ENCODE data around the gene PTGES3.

The PTGES3 gene

DNA sequence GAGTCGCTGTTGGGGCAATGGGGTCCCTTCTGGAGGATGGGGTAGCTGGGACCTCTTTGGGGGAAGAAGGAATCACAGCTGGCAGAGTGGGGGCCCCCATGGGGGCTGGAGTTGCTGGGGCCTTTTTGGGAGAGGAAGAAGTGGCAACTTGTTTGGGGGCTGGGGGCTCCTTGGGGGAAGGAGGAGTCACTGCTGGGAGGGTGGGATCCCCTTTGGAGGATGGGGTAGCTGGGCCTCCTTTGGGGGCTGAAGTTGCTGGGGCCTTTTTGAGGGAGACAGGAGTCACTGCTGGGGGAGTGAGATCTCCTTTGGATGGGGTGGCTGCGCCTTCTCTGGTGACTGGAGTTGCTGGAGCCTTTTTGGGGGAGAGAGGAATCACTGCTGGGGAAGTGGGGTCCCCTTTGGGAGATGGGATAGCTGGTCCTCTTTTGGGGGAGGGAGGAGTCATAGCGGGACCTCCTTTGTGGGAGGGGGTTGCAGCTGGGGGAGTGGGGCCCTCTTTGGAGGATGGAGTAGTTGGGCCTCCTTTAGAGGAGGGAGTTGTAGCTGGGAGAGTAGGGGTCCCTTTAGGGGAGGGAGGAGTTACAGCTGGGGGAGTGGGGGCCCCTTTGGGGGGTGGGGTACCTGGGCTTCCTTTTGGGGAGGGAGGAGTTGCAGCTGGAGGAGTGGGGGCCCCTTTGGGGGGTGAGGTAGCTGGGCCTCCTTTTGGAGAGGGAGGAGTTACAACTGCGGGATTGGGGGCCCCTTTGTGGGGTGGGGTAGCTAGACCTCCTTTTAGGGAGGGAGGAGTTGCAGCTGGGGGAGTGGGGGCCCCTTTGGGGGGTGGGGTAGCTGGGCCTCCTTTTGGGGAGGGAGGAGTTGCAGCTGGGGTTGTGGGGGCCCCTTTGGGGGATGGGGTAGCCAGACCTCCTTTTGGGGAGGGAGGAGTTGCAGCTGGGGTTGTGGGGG is 29.1 kb upstream of the PTGES3 start:
- TF ChIP-seq, protein P1, sequence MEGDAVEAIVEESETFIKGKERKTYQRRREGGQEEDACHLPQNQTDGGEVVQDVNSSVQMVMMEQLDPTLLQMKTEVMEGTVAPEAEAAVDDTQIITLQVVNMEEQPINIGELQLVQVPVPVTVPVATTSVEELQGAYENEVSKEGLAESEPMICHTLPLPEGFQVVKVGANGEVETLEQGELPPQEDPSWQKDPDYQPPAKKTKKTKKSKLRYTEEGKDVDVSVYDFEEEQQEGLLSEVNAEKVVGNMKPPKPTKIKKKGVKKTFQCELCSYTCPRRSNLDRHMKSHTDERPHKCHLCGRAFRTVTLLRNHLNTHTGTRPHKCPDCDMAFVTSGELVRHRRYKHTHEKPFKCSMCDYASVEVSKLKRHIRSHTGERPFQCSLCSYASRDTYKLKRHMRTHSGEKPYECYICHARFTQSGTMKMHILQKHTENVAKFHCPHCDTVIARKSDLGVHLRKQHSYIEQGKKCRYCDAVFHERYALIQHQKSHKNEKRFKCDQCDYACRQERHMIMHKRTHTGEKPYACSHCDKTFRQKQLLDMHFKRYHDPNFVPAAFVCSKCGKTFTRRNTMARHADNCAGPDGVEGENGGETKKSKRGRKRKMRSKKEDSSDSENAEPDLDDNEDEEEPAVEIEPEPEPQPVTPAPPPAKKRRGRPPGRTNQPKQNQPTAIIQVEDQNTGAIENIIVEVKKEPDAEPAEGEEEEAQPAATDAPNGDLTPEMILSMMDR (IDR thresholded peaks at IDR 0.05) = no peak

DNA sequence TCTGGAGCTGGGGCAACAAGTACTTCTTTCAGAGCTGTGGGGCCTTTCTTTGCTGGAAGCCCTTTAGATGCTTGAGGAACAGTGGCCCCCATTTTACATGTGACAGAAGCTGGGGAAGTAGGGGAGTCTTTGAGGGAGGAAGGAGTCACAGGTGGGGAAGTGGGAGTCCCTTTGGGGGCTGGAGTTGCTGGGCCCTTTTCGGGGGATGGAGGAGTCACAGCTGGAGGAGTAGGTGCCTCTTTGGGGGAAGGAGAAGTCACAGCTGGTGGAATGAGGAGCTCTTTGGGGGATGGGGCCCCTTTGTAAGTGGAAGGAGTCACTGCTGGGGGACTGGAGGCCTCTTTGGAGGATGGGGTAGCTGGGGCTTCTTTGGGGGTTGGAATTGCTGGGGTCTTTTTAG is 28.4 kb upstream of the PTGES3 start:
- TF ChIP-seq, protein P1 (IDR thresholded peaks at IDR 0.05) = no peak

DNA sequence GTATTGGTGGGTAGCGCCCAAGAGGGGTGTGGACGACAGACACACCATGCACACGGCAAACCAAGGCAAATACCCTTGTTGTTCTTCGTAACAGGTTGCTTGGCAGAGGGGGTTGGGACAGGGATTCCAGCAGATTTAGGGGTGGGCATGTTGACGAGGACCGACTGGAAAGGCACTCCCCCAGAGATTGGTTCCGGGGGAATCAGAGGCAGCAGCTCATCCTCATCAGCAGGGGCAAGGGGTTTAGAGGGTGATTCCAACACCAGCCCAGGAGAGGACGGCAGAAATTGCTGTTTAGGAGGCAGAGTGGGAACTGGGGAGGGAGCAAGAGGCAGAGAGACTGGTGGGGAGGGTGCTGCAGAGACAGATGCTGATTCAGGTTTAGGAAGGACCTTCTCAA is 27.7 kb upstream of the PTGES3 start:
- TF ChIP-seq, protein P1 (IDR thresholded peaks at IDR 0.05) = no peak

DNA sequence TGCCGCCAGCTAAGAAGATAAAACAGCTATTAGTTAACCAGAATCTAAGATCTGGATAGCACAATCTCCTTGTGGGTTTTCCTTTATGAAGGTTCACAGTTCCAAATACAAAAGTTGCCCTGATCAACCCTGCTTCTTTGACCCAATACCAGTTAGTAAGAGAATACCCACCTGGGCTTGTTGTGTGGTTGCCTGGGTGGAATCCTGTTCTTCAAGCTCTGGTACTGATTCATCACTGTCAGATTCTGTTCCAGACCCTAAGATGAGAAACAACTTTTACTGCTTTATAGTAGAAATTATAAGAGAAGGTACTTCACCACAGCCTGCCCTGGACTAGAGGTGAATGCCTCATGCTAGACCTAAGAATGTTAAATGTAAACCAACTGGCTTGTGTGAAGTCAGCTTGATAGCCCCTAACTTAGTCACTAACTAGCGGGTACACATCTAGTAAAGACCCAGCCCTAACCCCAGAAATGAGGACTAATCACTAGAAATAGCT is 26.4 kb upstream of the PTGES3 start:
- TF ChIP-seq, protein P1 (IDR thresholded peaks at IDR 0.05) = no peak

DNA sequence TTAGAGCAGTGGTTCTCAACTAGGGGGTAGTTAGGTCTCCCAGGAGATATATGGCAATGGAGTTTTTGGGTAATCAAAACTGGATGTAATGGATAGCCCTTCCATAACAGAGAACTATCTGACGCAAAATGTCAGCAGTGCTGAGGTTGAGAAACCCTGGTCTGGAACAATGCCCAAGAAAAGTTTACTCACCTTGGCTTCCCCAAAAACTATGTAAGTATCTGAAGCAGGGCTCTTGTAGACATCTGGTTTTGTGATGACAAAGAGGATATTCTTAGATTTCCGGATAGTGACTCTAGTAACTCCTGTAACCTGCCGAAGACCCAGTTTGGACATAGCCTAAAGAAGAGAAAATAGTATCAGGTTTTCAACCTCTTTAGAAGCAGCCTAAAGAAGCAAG is 25.3 kb upstream of the PTGES3 start:
- TF ChIP-seq, protein P1 (IDR thresholded peaks at IDR 0.05) = no peak

DNA sequence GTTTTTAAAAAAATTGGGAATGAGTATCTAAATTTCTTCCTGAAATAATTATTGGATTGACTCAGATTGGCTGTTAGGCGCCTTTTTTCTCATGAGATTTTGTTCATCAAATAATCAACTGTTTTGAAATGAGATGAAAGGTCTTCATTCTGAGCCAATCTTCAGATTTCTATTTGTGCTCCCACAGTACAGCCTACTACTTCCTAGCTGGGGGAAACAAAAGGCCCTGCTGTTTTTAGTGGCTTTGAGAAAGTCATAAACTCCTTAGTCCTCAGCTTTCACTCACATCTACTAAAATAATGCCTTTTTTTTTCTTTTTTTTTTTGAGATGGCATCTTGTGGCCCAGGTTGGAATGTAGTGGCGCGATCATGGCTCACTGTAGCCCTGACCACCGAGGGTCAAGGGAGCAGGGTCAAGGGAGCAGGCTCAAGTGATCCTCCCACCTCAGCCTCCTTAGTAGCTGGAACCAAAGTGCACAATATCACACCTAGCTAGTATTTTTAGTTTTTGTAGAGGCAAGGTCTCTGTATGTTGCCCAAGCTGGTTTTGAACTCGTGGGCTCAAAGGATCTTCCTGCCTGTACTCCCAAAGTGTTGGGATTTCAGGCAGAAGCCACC is 21.8 kb upstream of the PTGES3 start:
- TF ChIP-seq, protein P1 (IDR thresholded peaks at IDR 0.05) = no peak

DNA sequence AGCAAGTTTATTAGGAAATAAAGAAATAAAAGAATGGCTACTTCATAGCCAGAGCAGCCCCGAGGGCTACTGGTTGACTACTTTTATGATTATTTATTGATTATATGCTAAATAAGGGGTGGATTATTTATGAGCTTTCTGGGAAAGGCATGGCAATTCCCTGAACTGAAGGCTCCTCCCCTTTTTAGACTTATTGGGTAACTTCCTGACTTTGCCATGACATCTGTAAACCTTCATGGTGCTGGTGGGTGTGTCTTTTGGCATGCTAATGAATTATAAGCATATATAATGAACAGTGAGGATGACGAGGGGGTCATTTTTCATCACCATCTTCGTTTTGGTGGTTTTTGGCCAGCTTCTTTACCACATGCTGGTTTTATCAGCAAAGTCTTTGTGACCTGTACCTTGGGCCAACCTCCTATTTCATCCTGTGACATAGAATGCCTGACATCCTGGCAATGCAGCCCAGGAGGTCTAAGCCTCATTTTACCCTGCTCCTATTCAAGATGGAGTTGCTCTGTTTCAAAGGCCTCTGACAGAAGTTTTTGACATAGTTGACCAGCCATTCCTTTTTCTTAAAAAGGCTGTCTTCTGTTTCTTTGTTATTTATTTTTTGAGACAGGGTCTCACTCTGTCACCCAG is 11.1 kb upstream of the PTGES3 start:
- TF ChIP-seq, protein P1 (IDR thresholded peaks at IDR 0.05) = no peak

Measured in LNCAP (cell line).